SW 1271 (cell line): ENCODE measurements around the gene KSR1.
"Not testable (repeated sequence)": the region's sequence is repeated elsewhere in the genome, so short reads cannot be mapped to it uniquely, and the experiment has no call there.

Source experiments
- DNase-seq, 2 experiments: peaks; one replicate each; lab custom pipeline; 2025; lab: John Stamatoyannopoulos, UW

KSR1 gene

DNA sequence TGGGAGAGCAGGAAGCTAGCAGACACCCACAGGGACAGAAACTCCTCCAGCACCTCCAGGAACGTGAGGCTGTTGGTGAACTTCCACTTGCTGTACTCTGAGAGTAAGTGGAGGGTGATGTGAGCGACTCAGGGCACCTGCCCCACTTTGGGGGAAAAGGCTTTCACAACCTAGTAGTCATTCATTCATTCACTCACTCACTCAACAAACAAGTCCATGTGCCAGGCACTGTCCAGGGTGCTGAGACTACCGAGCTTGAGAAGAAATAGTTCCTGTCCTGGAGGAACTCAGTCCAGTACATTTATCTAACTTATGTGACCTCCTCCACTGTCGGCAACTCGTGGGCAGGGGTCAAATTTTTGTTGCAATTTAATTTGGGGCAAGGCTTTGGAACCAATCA lies 201.4 kb downstream of the KSR1 start:
- no peak for DNase-seq

GRCh38 chr17:27659683-27660082 lies 203.4 kb downstream of the KSR1 start:
- DNase-seq: no peak

DNA sequence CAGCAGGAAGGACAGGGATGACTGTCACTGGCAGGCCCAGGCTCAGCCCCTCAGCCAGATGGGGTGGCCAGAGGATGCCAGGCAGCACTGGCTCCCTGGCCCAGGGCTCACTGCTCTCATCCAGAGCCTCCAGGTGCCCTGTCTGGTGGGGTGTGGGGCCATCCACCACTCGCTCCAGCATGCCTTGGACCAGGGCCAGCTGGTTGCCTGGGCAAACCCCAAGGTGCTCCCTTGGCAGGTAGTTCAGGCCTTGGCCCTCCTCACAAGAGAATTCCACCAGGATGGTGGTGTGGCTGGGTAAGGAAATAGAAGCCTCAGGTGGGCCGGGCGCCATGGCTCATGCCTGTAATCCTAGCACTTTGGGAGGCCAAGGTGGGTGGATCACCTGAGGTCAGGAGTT lies 204.2 kb downstream of the KSR1 start:
- no peak for DNase-seq

- DNase-seq: no peak
These were observed 207.8 kb downstream of the KSR1 start for GRCh38 chr17:27663936-27664605.

DNA sequence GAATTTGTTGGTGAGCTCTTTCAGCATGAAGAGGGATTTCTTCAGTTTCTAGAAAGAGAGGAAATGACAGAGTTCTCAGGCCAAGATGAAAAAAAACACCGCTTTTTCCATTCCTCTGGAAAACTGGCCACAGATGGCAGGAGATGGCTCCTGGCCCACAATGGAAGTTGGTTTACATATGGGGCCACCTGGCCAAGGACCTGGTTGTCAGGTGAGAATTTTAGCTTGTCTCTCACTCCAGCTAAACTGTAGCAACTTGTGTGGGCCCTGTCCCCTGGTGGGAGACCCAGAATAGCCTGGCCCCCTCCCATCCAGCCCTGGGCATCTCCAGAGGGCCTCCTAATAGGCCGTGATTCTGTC lies 208.3 kb downstream of the KSR1 start:
- no peak for DNase-seq

- no peak for DNase-seq
These were observed 209.3 kb downstream of the KSR1 start for GRCh38 chr17:27665549-27665948.

GRCh38 chr17:27666270-27666669 lies 210.0 kb downstream of the KSR1 start:
- DNase-seq: not testable (repeated sequence)

DNA sequence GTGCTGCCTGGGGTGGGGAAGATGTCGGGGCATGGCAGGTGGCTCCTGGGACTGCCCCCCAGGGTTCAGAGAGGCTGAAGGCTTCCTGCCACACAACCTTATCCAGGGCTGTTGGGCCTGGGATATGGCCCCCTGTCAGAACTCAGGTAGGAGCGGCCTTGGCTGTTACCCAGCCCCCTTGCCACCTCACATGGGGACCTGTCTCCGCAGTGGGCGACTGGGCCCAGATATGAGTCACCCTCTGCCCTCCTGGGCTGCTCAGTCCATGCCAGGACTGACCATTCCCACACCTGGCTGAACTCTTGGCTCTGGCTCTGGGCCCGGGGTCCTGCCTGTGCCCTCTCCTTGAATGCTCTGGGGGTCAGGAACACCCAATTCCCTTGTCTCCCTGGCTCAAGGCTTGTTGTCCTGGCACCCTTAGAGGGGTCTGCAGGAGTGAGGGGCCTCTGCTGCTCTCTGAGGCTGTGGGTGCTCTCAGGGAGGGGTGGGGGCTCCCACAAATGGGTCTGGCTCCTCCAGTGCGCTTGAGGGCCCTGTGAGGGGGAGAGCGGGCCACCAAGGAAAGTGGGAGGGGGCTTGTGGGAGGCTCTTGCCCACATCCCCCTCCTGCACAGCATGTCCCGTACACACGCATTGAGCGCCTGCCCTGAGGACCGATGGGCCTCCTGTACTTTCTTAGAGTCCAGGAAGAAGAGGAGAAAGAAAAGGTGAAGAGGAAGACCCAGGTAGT lies 210.7 kb downstream of the KSR1 start:
- DNase-seq: no peak

GRCh38 chr17:27667656-27668487 lies 211.6 kb downstream of the KSR1 start:
- no peak for DNase-seq

- no peak for DNase-seq
These were observed 212.2 kb downstream of the KSR1 start for GRCh38 chr17:27668488-27668823.

DNA sequence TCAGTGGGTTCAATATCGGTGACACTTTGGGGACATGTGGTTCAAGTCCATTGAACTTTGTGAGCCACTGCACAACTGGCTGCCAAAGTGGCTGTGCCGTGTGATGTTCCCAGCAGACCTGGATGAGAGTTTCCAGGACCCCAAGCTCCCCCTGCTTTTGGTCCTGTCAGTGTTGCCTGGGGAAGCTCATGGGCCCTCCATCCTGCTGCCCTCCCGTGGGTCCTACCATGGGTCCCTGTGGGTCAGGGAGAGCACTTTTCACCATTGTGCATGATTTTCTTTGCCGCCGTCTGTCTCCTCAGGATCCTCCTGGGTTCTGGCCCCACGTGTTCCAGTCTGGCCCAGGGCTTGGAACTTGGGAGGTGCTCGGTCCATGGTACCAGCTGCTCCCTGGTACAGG lies 212.9 kb downstream of the KSR1 start:
- no peak for DNase-seq

DNA sequence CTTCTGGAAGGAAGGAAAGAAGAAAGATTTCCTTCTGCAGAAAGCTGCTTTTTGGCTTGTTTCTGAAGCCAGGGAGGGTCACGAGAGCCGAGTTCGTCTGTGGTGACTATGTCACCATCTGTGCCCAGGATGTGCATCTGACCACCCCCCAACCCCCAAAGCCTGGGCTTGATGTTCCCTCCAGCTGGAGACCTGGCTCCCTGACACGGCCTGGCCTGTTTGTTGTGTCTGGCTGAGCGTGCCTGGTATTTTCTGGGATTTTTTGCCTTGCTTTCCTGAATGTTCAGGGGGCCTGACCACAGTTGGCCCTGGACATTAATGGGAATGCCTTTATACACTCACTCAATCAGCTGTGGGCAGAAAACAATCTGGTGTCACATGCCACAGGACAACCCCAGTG lies 213.6 kb downstream of the KSR1 start:
- no peak for DNase-seq

GRCh38 chr17:27670791-27671590 lies 214.7 kb downstream of the KSR1 start:
- no peak for DNase-seq

DNA sequence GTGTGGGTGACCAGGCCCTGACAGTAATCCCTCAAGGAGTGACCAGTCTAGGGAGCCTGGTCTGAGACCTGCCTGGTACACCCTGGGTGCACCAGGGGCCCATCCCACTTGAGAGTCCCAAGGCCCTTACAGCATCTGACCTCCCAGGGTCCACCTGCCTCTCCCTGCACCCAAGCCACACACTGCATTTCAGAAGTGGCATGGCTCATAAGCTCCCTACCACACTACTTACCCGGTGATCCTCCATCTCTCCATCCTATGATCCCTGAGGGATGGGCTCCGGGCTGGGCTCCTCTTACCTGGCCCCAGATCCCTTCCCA lies 215.3 kb downstream of the KSR1 start:
- DNase-seq: no peak

DNA sequence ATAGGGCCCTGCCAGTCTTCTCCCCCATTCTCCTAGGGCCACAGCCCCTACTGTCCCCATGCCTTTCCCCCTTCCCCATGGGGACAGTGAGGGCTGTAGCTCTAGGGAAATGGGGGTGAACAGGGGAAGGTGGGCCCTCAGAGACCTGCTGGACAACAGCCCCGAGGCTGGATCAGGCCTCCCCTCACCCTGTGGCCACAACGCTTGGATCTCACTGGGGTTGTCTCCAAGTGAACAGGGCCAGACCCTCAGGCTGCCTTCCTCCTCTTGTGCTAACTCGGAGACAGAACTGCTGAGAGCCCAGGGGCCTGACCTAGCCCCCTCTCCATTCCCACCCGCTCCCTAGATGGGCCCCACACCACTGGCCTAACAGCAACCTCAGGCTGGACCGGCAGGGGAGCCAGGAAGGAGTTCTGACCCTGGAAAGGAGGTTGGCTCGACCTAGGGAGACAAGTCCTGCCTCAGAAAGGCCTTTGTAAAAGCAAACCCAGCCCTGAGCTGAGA lies 215.8 kb downstream of the KSR1 start:
- not testable (repeated sequence) for DNase-seq

DNA sequence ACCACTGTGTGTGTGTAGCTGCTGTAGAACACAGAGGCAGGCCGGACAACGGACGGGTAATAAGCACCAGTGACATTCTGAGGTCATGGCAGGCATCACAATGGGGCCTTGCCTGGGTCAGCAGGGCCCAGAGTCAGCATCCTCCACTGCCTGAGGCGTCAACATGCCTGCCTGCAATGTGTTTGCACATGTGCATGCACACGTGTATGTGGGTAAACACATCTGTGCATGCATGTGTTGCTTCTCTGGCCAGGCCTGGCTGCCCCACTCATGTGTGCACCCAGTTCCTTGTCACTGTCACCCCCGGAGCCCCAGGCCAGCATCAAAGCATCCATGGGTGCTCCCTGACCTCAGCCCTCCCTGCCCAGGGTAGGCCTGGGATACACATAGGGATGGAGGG lies 218.1 kb downstream of the KSR1 start:
- no peak for DNase-seq
